Heart left ventricle (tissue), 13 donors: ENCODE data around the gene C3orf49.

ENCODE experiments used
- POLR2A ChIP-seq, 2 donors: fragments of 450-650 bp; IDR thresholded peaks; one replicate each; pipeline ENCODE4 v1.6.1; 2017; ENCODE audit warnings: antibody characterized with exemption in 2 of 2, mild to moderate bottlenecking in 2 of 2, moderate library complexity in 2 of 2
- TF ChIP-seq, protein P1 (sequence below), 12 donors: fragments of 200-600 bp; sonication (generic) in 4 of 12; IDR thresholded peaks; one replicate each; pipeline versions ENCODE4 v1.5.0 to v1.8.0; 2018 to 2022; ENCODE audit warnings: antibody characterized with exemption in 12 of 12, mild to moderate bottlenecking in 5 of 12
- donor health status: ischemic (EF 13 %, LVEDD 7.1; RV severe dilation, severe dysfunction).
- donor health status: DM: no; HTN: yes; CAD: no.
- donor health status: DM: no; HTN: no; CAD: no.
- donor health status: ischemic (EF 25% LVEDD 6.9; RV normal size, moderate dysfunction).
- donor health status: ischemic (EF 25% LVEDD 5.7; RV mildly dilated, moderate dysfunction).
- donor health status: ischemic (EF 35%, LVEDD 5.7; RV mildly dilated, moderate dysfunction).
- donor health status: nonischemic (EF 11% LVEDD 7.7; RV severe dilation, severe dysfunction).
- donor health status: DM: yes; HTN: yes; CAD: no.
- donor health status: PGD.
- donor health status: ischemic (EF 29% LVEDD 5.4; RV normal size, mild dysfunction).
- donor health status: nonischemic (EF 23%, LVEDD 6.1; RV moderate dilation, normal function).

DNA sequence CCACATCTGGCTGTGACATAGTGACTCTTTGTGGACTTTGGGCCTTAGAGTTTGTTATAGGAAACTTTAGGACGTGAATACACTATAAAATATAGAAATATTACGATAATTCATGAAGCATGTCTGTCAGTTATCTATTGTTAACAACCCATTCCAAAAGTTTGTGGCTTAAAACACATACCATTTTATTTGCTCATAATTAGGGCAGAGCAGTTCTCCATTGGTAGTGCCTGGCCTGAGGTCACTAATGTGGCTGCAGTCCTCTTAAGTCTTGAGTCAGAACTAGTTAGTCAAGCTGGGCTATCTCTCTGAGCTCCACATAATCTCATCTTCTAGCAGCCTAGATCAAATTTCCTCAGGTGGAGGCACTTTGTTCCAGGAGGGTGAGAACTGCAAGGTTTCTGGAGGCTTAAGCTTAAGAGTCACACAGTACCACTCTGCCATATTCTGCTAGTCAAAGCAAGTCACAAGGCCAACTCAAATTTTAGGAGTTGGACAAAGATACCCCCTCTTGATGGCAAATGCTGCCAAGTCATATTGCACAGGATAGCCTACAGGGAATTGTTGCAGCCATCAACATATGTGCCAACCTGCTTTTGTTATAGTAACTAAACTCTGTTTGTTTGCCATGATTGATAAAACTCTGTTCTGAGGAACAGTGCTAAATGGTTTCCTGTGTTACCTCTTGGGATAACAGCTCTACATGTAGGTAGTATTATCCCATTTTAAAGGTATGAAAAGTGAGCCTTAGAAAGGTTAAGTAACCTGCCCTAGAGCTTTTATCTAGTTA is 53.2 kb downstream of the C3orf49 start:
- TF ChIP-seq, protein P1, sequence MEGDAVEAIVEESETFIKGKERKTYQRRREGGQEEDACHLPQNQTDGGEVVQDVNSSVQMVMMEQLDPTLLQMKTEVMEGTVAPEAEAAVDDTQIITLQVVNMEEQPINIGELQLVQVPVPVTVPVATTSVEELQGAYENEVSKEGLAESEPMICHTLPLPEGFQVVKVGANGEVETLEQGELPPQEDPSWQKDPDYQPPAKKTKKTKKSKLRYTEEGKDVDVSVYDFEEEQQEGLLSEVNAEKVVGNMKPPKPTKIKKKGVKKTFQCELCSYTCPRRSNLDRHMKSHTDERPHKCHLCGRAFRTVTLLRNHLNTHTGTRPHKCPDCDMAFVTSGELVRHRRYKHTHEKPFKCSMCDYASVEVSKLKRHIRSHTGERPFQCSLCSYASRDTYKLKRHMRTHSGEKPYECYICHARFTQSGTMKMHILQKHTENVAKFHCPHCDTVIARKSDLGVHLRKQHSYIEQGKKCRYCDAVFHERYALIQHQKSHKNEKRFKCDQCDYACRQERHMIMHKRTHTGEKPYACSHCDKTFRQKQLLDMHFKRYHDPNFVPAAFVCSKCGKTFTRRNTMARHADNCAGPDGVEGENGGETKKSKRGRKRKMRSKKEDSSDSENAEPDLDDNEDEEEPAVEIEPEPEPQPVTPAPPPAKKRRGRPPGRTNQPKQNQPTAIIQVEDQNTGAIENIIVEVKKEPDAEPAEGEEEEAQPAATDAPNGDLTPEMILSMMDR (IDR thresholded peaks at IDR 0.05): no peak
- no peak for TF ChIP-seq POLR2A (IDR thresholded peaks at IDR 0.05)
